Upper lobe of right lung (tissue), 1 donor: Measurements from ENCODE around the gene RSL24D1. TPM values are rescaled to one million over a fixed set of nuclear protein-coding genes. Genes with fewer than 3 reads are reported as not detected.

Source experiments
- ATAC-seq: fragments of 200-7000 bp; cut with Tn5 transposase; one replicate; pipeline ENCODE4 v1.9.1; 2020; ENCODE audit warnings: mild to moderate bottlenecking, moderate library complexity
- DNase-seq: peaks from one replicate; pipeline ENCODE4 v3.0.0-alpha.2; 2020
- H3K27ac ChIP-seq: fragments of 200-600 bp; one replicate; pipeline ENCODE4 v1.8.0; 2022
- H3K27me3 ChIP-seq: fragments of 200-600 bp; one replicate; pipeline ENCODE4 v1.8.0; 2022; ENCODE audit warnings: mild to moderate bottlenecking
- H3K36me3 ChIP-seq: fragments of 200-600 bp; one replicate; pipeline ENCODE4 v1.8.0; 2022
- H3K4me1 ChIP-seq: fragments of 200-600 bp; one replicate; pipeline ENCODE4 v1.8.0; 2022
- H3K4me3 ChIP-seq: fragments of 200-600 bp; one replicate; pipeline ENCODE4 v1.8.0; 2022; ENCODE audit warnings: mild to moderate bottlenecking
- H3K9me3 ChIP-seq: fragments of 200-600 bp; one replicate; pipeline ENCODE4 v1.8.0; 2022
- CTCF ChIP-seq: fragments of 200-600 bp; IDR thresholded peaks from one replicate; pipeline ENCODE4 v1.8.0; 2022; ENCODE audit warnings: antibody characterized with exemption
- intact Hi-C: fragments of 100-400 bp; cut with DNase I; formaldehyde crosslinking; loops from one replicate; pipeline ENCODE4 v1.11.0; 2022
- total RNA-seq: library from RNA; stranded (reverse); fragmentation: NEBNext Ultra II Directional; extraction: Animal tissue kit (Norgen Biotek cat#: 25700); gene quantifications from one replicate; pipeline ENCODE4 v1.2.1, GENCODE V29; 2021
- donor health status: DM: no; HTN: yes; CAD: no; lungs with severe emphysema.

Gene RSL24D1
- total RNA-seq, 1 donor from 2014 or later: 62.1 TPM

GRCh38 chr15:55204464-55204863 is 7.7 kb upstream of the RSL24D1 start:
- no peak for DNase-seq

GRCh38 chr15:55202206-55202605 is 5.5 kb upstream of the RSL24D1 start:
- H3K9me3 ChIP-seq: no peaks in the 10 kb centered on the region
- TF ChIP-seq CTCF: no peak
- intact Hi-C loops: no loop called here
- H3K27me3 ChIP-seq: no peaks in the 10 kb centered on the region
- no peaks in the 10 kb centered on the region for H3K4me1 ChIP-seq
- H3K4me3 ChIP-seq: no peak overlapping the region
- peaks cover 16% of the 10 kb centered on the region for H3K36me3 ChIP-seq
- no peak overlapping the region for H3K27ac ChIP-seq
- DNase-seq: no peak
- peak; percentile 29 for ATAC-seq

More at GRCh38 chr15:55204464-55204863, 7.7 kb upstream of the RSL24D1 start:
- H3K4me1 ChIP-seq: no peaks in the 10 kb centered on the region
- no peak for TF ChIP-seq CTCF
- H3K4me3 ChIP-seq: no peak overlapping the region
- ATAC-seq: no peak
- no peaks in the 10 kb centered on the region for H3K9me3 ChIP-seq
- no peaks in the 10 kb centered on the region for H3K27me3 ChIP-seq
- intact Hi-C loops: no loop called here
- no peak overlapping the region for H3K27ac ChIP-seq
- H3K36me3 ChIP-seq: peaks cover 21% of the 10 kb centered on the region

GRCh38 chr15:55198706-55199105 is 2.0 kb upstream of the RSL24D1 start:
- ATAC-seq: no peak
- DNase-seq: no peak
- H3K4me1 ChIP-seq: peaks cover 17% of the 10 kb centered on the region
- no peak overlapping the region for H3K4me3 ChIP-seq
- H3K27me3 ChIP-seq: no peaks in the 10 kb centered on the region
- TF ChIP-seq CTCF: no peak
- no peaks in the 10 kb centered on the region for H3K36me3 ChIP-seq
- no peak overlapping the region for H3K27ac ChIP-seq
- H3K9me3 ChIP-seq: no peaks in the 10 kb centered on the region
- intact Hi-C loops: no loop called here

GRCh38 chr15:55197719-55198118 is 978 bp upstream of the RSL24D1 start:
- H3K36me3 ChIP-seq: peaks cover 1% of the 10 kb centered on the region
- intact Hi-C loops: no loop called here
- H3K27me3 ChIP-seq: no peaks in the 10 kb centered on the region
- peak overlapping the region; percentile 81 for H3K4me3 ChIP-seq
- DNase-seq (no peak), ATAC-seq (no peak)
- H3K9me3 ChIP-seq: no peaks in the 10 kb centered on the region
- no peak for TF ChIP-seq CTCF
- peak overlapping the region; percentile 90 for H3K27ac ChIP-seq
- H3K4me1 ChIP-seq: peaks cover 22% of the 10 kb centered on the region

- intact Hi-C loops: no loop called here
- H3K4me1 ChIP-seq: peaks cover 22% of the 10 kb centered on the region
- ATAC-seq (no peak), DNase-seq (no peak)
- no peak for TF ChIP-seq CTCF
- H3K27ac ChIP-seq: peak overlapping the region; percentile 90
- peak overlapping the region; percentile 81 for H3K4me3 ChIP-seq
- no peaks in the 10 kb centered on the region for H3K27me3 ChIP-seq
- no peaks in the 10 kb centered on the region for H3K9me3 ChIP-seq
- peaks cover 5% of the 10 kb centered on the region for H3K36me3 ChIP-seq
These were observed 593 bp upstream of the RSL24D1 start for GRCh38 chr15:55197362-55197705.

- intact Hi-C loops: no loop called here
- Histone ChIP-seq H3K9me3 (no peaks in the 10 kb centered on the region), H3K27me3 (no peaks in the 10 kb centered on the region), H3K36me3 (peaks cover 19% of the 10 kb centered on the region), H3K27ac (peak overlapping the region; percentile 90), H3K4me3 (peak overlapping the region; percentile 81), H3K4me1 (peaks cover 22% of the 10 kb centered on the region)
- no peak for ATAC-seq
- no peak for DNase-seq
- no peak for TF ChIP-seq CTCF
These were observed 745 bp downstream of the RSL24D1 start for GRCh38 chr15:55195996-55196395.
